Trophoblast cell (in vitro differentiated cells and primary cell): ENCODE measurements around the gene CDK2.

Experiments
- DNase-seq, 2 donors: peaks; one replicate each; pipeline ENCODE4 v3.0.0-alpha.2; 2016
- H2AFZ ChIP-seq: 2 replicates; pipeline ENCODE4 v1.6.1; 2013; ENCODE audit warnings: low read length, moderate library complexity, mild to moderate bottlenecking; ENCODE audit not compliant: insufficient read depth, poor library complexity
- H2AK5ac ChIP-seq: 2 replicates; pipeline ENCODE4 v1.6.1; 2013; ENCODE audit warnings: mild to moderate bottlenecking, low read length
- H2BK120ac ChIP-seq: 2 replicates; pipeline ENCODE4 v1.6.1; 2013; ENCODE audit warnings: low read length, mild to moderate bottlenecking, moderate library complexity; ENCODE audit not compliant: insufficient read depth, poor library complexity
- H2BK12ac ChIP-seq: 2 replicates; pipeline ENCODE4 v1.6.1; 2013; ENCODE audit warnings: mild to moderate bottlenecking, low read length, moderate library complexity
- H2BK5ac ChIP-seq: 2 replicates; pipeline ENCODE4 v1.6.1; 2013; ENCODE audit warnings: low read length, low read depth, moderate library complexity, mild to moderate bottlenecking; ENCODE audit not compliant: poor library complexity
- H3K14ac ChIP-seq: 2 replicates; pipeline ENCODE4 v1.6.1; 2013; ENCODE audit warnings: mild to moderate bottlenecking, low read length
- H3K18ac ChIP-seq: 2 replicates; pipeline ENCODE4 v1.6.1; 2013; ENCODE audit warnings: mild to moderate bottlenecking, low read length
- H3K23ac ChIP-seq: 2 replicates; pipeline ENCODE4 v1.6.1; 2013; ENCODE audit warnings: low read length
- H3K27ac ChIP-seq: 2 replicates; pipeline ENCODE4 v1.5.1; 2013; ENCODE audit warnings: low read depth, mild to moderate bottlenecking, inconsistent platforms, low read length, moderate library complexity
- H3K27me3 ChIP-seq: 2 replicates; pipeline ENCODE4 v1.6.1; 2013; ENCODE audit warnings: inconsistent platforms, mild to moderate bottlenecking, low read length, moderate library complexity; ENCODE audit not compliant: insufficient read depth
- H3K36me3 ChIP-seq, 2 experiments: 1 replicate in 1 of 2; 2 replicates in 1 of 2; pipeline ENCODE4 v1.6.1; 2013; ENCODE audit warnings: low read length in 2 of 2, mild to moderate bottlenecking in 2 of 2, moderate library complexity in 1 of 2; ENCODE audit not compliant: insufficient read depth in 2 of 2, control insufficient read depth in 1 of 2
- H3K4ac ChIP-seq: 2 replicates; pipeline ENCODE4 v1.6.1; 2013; ENCODE audit warnings: low read depth, mild to moderate bottlenecking, low read length, moderate library complexity
- H3K4me1 ChIP-seq, 2 experiments: 1 replicate in 1 of 2; 2 replicates in 1 of 2; pipeline ENCODE4 v1.6.1; 2013; ENCODE audit warnings: low read length in 2 of 2, mild to moderate bottlenecking in 2 of 2, moderate library complexity in 1 of 2; ENCODE audit not compliant: insufficient read depth in 2 of 2, control insufficient read depth in 1 of 2
- H3K4me2 ChIP-seq: 2 replicates; pipeline ENCODE4 v1.6.1; 2013; ENCODE audit warnings: inconsistent platforms, mild to moderate bottlenecking, low read length, moderate library complexity
- H3K4me3 ChIP-seq: 2 replicates; pipeline ENCODE4 v1.5.1; 2013; ENCODE audit warnings: mild to moderate bottlenecking, low read depth, low read length, inconsistent platforms
- H3K79me1 ChIP-seq: one replicate; pipeline ENCODE4 v1.6.1; 2013; ENCODE audit warnings: low read length
- H3K79me2 ChIP-seq: 2 replicates; pipeline ENCODE4 v1.6.1; 2013; ENCODE audit warnings: low read length, mild to moderate bottlenecking; ENCODE audit not compliant: control insufficient read depth, insufficient read depth, poor library complexity
- H3K9ac ChIP-seq: 2 replicates; pipeline ENCODE4 v1.6.1; 2013; ENCODE audit warnings: mild to moderate bottlenecking, low read length
- H3K9me3 ChIP-seq: 2 replicates; pipeline ENCODE4 v1.6.1; 2013; ENCODE audit warnings: low read depth, mild to moderate bottlenecking, control low read depth, inconsistent platforms, low read length; ENCODE audit not compliant: insufficient read depth
- H4K12ac ChIP-seq: 2 replicates; pipeline ENCODE4 v1.6.1; 2013; ENCODE audit warnings: low read depth, mild to moderate bottlenecking, low read length, moderate library complexity
- H4K8ac ChIP-seq: 2 replicates; pipeline ENCODE4 v1.6.1; 2013; ENCODE audit warnings: low read depth, mild to moderate bottlenecking, low read length, moderate library complexity
- H4K91ac ChIP-seq: one replicate; pipeline ENCODE4 v1.6.1; 2013; ENCODE audit warnings: low read depth, mild to moderate bottlenecking, low read length, moderate library complexity
- WGBS: extraction: QIAGEN DNeasy Blood & Tissue Kit; methylation state at CpG from one replicate; pipeline ENCODE4 v1.1.7; 2013; ENCODE audit warnings: missing lambda C conversion rate; ENCODE audit not compliant: insufficient read length, insufficient coverage; ENCODE audit errors: extremely low coverage; 5-methylcytosine and 5-hydroxymethylcytosine counted together

CDK2 gene

GRCh38 chr12:55972042-55972441 lies 5.4 kb downstream of the CDK2 start:
- peaks cover 17 to 26% of the 10 kb centered on the region in 2 experiments for H3K36me3 ChIP-seq
- peaks cover 24% of the 10 kb centered on the region for H3K79me2 ChIP-seq
- H3K27me3 ChIP-seq, result no peaks in the 10 kb centered on the region
- H2BK120ac ChIP-seq, result no peak overlapping the region
- H3K18ac ChIP-seq, result no peak overlapping the region
- no peak overlapping the region for H4K8ac ChIP-seq
- no peak overlapping the region for H3K14ac ChIP-seq
- peak overlapping the region; percentile 44 for H3K4me2 ChIP-seq
- no peak overlapping the region for H3K9ac ChIP-seq
- peak overlapping the region; percentile 76 for H3K27ac ChIP-seq
- H3K79me1 ChIP-seq, result peaks cover 14% of the 10 kb centered on the region
- no peak overlapping the region for H2BK12ac ChIP-seq
- no peak overlapping the region for H2BK5ac ChIP-seq
- H2AK5ac ChIP-seq, result no peak overlapping the region
- H3K4ac ChIP-seq, result no peak overlapping the region
- H2AFZ ChIP-seq, result no peak overlapping the region
- peaks cover 16 to 26% of the 10 kb centered on the region in 2 experiments for H3K4me1 ChIP-seq
- H4K12ac ChIP-seq, result no peak overlapping the region
- peak; percentile 86 to 95 for DNase-seq
- no peak overlapping the region for H3K23ac ChIP-seq
- no peaks in the 10 kb centered on the region for H3K9me3 ChIP-seq
- no CpG with 5 or more reads among the region's 3 CpGs for WGBS
- no peak overlapping the region for H4K91ac ChIP-seq
- no peak overlapping the region for H3K4me3 ChIP-seq

GRCh38 chr12:55972456-55972855 lies 5.8 kb downstream of the CDK2 start:
- peak overlapping the region; percentile 3 for H4K91ac ChIP-seq
- peak overlapping the region; percentile 76 for H3K27ac ChIP-seq
- no CpG with 5 or more reads among the region's 1 CpG for WGBS
- H3K79me1 ChIP-seq, result peaks cover 10% of the 10 kb centered on the region
- peak overlapping the region; percentile 1 for H4K8ac ChIP-seq
- no peak overlapping the region for H2AK5ac ChIP-seq
- peaks cover 20% of the 10 kb centered on the region for H3K79me2 ChIP-seq
- H2BK12ac ChIP-seq, result no peak overlapping the region
- H3K36me3 ChIP-seq, result peaks cover 17 to 26% of the 10 kb centered on the region in 2 experiments
- peak overlapping the region; percentile 75 for H3K4me2 ChIP-seq
- H4K12ac ChIP-seq, result no peak overlapping the region
- H2BK120ac ChIP-seq, result no peak overlapping the region
- no peak overlapping the region for H3K18ac ChIP-seq
- H3K4me1 ChIP-seq, result peaks cover 16 to 26% of the 10 kb centered on the region in 2 experiments
- H3K14ac ChIP-seq, result no peak overlapping the region
- no peaks in the 10 kb centered on the region for H3K27me3 ChIP-seq
- no peak overlapping the region for H3K9ac ChIP-seq
- no peaks in the 10 kb centered on the region for H3K9me3 ChIP-seq
- no peak overlapping the region for H2AFZ ChIP-seq
- H3K4me3 ChIP-seq, result no peak overlapping the region
- H3K4ac ChIP-seq, result no peak overlapping the region
- no peak overlapping the region for H3K23ac ChIP-seq
- H2BK5ac ChIP-seq, result peak overlapping the region; percentile 42
- no peak for DNase-seq

- H2BK12ac ChIP-seq, result peak overlapping the region; percentile 4
- no peak overlapping the region for H2AFZ ChIP-seq
- H2BK5ac ChIP-seq, result peak overlapping the region; percentile 42
- H3K4me3 ChIP-seq, result peak overlapping the region; percentile 58
- 100% methylated on average over 1 of the region's 18 CpGs for WGBS
- peak overlapping the region; percentile 57 for H3K27ac ChIP-seq
- peak overlapping the region; percentile 75 for H3K4me2 ChIP-seq
- H3K27me3 ChIP-seq, result no peaks in the 10 kb centered on the region
- peak overlapping the region; percentile 18 for H3K14ac ChIP-seq
- H3K79me1 ChIP-seq, result peaks cover 10% of the 10 kb centered on the region
- H2AK5ac ChIP-seq, result peak overlapping the region; percentile 1
- peak overlapping the region; percentile 1 for H3K9ac ChIP-seq
- H3K36me3 ChIP-seq, result peaks cover 17 to 28% of the 10 kb centered on the region in 2 experiments
- H2BK120ac ChIP-seq, result peak overlapping the region; percentile 2
- H4K91ac ChIP-seq, result peak overlapping the region; percentile 3
- H3K4ac ChIP-seq, result no peak overlapping the region
- H4K8ac ChIP-seq, result peak overlapping the region; percentile 1
- H4K12ac ChIP-seq, result peak overlapping the region; percentile 0
- H3K9me3 ChIP-seq, result no peaks in the 10 kb centered on the region
- H3K4me1 ChIP-seq, result peaks cover 16 to 20% of the 10 kb centered on the region in 2 experiments
- peak overlapping the region; percentile 93 for H3K23ac ChIP-seq
- peaks cover 14% of the 10 kb centered on the region for H3K79me2 ChIP-seq
- DNase-seq, result no peak
- H3K18ac ChIP-seq, result no peak overlapping the region
These were observed 6.4 kb downstream of the CDK2 start for GRCh38 chr12:55972911-55973598.

- Histone ChIP-seq H3K36me3 (peaks cover 15 to 28% of the 10 kb centered on the region in 2 experiments), H2BK120ac (peak within 1 kb of the TSS; percentile 79), H3K9me3 (no peaks in the 10 kb centered on the region), H2BK5ac (peak within 1 kb of the TSS; percentile 94), H3K4me2 (peak within 1 kb of the TSS; percentile 77), H2BK12ac (peak within 1 kb of the TSS; percentile 4), H3K27ac (peak within 1 kb of the TSS; percentile 80), H3K14ac (peak within 1 kb of the TSS; percentile 92), H3K4me3 (peak within 1 kb of the TSS; percentile 91), H3K79me1 (peaks cover 10% of the 10 kb centered on the region), H3K4ac (peak within 1 kb of the TSS; percentile 82), H2AFZ (peak within 1 kb of the TSS; percentile 51), H2AK5ac (peak within 1 kb of the TSS; percentile 51), H4K12ac (peak within 1 kb of the TSS; percentile 81), H3K23ac (peak within 1 kb of the TSS; percentile 93), H3K27me3 (no peaks in the 10 kb centered on the region), H4K8ac (peak within 1 kb of the TSS; percentile 84), H4K91ac (peak within 1 kb of the TSS; percentile 96), H3K4me1 (peaks cover 14 to 17% of the 10 kb centered on the region in 2 experiments), H3K18ac (peak within 1 kb of the TSS; percentile 92), H3K79me2 (peaks cover 12% of the 10 kb centered on the region), H3K9ac (peak within 1 kb of the TSS; percentile 92)
- WGBS, result no CpG with 5 or more reads among the region's 39 CpGs
- peak; percentile 100 for DNase-seq
These were observed 7.1 kb downstream of the CDK2 start, which contains the start of gene RAB5B for GRCh38 chr12:55973599-55974307. RAB5B (plus strand) TSS chr12:55974078; CDS start chr12:55986961, 12,883 bp downstream.
